ENCODE results near the gene GAST.

The GAST gene

DNA sequence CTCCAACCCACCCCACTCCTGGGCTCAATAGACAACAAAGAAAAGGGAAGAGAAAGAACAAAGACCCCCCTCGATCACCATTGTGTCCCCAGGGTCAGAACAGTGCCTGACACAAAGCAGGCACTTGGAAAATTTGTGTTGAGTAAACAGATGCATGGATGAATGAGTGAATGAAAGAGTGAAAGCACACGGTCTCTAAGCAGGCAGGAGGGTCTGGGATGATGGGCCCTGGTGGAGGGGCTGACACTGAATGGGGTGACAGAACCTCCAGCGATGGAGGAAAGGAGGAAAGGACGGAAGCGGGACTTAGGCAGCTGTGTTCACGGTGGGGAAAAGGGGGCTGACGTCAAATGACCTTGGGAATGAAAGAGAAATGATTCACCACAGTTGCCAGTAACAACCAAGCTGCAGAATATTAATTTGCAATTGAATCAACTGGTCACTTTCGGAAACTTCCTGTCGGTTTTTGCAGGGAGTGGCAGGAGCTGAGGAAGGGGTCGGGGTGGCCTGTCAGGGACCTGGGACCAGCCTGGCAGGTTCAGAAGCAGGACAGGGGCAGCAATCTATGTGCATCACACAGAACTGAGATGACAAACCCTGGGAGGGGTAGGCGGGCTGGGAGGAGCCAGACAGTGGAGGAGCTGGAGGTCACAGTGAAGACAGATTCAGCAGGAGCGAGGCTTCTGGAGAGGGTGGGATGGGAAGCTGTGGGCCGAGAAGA lies 6.7 kb upstream of the GAST start:
- FAIRE-seq = no peak
- TF ChIP-seq, protein P1, sequence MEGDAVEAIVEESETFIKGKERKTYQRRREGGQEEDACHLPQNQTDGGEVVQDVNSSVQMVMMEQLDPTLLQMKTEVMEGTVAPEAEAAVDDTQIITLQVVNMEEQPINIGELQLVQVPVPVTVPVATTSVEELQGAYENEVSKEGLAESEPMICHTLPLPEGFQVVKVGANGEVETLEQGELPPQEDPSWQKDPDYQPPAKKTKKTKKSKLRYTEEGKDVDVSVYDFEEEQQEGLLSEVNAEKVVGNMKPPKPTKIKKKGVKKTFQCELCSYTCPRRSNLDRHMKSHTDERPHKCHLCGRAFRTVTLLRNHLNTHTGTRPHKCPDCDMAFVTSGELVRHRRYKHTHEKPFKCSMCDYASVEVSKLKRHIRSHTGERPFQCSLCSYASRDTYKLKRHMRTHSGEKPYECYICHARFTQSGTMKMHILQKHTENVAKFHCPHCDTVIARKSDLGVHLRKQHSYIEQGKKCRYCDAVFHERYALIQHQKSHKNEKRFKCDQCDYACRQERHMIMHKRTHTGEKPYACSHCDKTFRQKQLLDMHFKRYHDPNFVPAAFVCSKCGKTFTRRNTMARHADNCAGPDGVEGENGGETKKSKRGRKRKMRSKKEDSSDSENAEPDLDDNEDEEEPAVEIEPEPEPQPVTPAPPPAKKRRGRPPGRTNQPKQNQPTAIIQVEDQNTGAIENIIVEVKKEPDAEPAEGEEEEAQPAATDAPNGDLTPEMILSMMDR (IDR thresholded peaks at IDR 0.05; ENCODE audit: insufficient read depth, missing control alignments) = no peak
- no peak for DNase-seq (ENCODE audit: insufficient read length, low spot score)

DNA sequence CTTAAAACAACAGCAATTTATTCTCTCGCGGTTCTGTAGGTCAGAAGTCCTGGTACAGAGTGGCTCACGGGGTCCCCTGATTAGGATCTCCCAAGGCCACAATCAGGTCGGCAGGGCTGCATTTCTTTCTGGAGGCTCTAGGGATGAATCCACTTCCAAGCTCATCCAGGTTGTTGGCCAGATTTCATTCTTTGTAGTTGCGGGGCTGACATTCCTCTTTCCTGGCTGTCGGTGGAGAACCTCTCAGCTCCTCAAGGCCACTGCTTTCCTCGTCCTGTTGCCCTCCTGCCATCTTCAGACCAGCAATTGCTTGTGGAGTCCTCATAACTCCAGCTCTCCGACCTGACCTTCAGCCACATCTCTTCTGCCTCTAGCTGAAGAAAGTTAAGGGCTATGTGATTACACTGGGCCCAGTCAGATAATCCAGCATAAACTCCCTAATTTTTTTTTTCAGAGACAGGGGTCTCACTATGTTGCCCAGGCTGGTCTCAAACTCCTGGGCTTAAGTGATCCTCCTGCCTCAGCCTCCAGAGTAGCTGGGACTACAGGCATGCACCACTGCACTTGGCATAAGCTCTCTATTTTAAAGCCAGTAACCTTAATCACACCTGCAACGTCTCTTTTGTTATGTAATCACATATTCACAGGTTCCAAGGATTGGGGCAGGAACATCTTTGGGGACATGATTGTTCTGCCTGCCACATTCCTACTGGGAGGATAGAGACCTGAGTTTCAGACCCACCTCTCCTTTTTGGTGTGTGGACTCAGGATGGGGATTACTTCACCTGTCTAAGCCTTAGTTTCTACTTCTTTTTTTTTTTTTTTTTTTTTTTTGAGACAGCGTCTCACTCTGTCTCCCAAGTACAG lies 4.1 kb upstream of the GAST start:
- FAIRE-seq (no peak), DNase-seq (ENCODE audit: insufficient read length, low spot score) (no peak)
- TF ChIP-seq, protein P1 (IDR thresholded peaks at IDR 0.05; ENCODE audit: insufficient read depth, missing control alignments) = no peak

DNA sequence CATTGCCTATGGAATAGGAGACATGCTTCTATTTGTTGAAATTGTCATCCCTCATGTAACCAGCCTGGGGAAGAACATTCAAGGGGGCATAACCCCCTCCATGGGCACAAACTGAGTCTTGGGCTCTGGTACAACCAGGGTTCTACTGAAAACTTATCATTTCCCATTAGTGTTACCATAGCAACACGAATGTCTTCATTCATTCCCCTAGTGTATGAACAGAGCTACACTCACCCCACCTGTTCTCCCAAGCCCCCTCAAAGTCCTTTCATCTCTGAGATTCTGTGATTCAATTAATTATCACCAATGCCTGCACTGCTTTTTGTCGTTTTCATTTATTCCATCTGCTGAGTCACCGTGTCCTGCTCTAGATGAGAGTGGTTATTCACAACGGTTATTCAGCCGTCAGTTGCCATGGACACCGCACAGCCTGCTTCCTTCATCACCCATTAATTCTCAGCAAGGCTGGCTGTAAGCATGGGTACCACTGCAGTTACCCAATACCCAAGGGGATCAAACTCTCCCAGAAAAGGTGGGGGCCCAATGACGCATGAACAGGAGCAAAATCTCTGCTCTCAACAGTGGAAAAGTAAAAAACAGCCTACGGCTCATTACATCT lies 1.6 kb upstream of the GAST start:
- no peak for FAIRE-seq
- TF ChIP-seq, protein P1 (IDR thresholded peaks at IDR 0.05; ENCODE audit: insufficient read depth, missing control alignments) = no peak
- DNase-seq (ENCODE audit: insufficient read length, low spot score) = no peak

DNA sequence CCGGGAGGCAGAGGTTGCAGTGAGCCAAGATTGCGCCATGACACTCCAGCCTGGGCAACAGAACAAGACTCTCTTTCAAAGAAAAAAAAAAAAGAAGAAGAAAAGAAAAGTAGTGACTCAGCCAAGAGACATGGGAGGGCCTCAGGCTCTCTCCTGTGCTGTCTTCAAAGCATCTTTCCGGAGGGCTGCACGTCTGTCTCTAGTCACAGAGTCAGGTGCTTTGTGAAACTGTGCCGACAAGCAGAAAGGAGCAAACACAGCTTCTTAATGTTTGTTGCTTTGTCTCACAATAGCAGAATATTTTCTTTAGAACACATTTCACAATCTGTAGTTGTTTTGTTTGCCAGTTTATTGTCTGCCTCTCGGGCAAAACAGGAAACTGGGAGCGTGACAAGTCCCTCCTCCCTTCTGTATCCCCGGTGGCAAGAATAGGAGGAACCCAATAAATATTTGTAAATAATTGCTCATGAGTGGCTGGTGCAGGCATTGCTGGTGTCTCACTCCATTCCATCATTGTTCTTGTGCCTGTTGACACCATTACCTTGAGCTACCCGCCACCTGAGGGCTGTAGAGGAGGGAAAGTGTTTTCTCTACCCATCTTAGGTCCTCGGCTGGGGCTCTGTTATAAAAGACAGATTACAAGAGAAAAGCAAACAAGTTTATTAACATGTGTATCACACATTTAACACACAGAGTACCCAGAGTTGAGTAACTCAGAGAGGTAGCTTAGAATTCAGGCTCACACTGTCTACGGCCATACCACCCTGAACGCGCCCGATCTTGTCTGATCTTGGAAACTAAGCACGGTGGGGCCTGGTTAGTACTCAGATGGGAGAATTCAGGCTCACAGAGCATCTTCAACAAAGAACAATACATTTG lies 5.5 kb downstream of the GAST start:
- TF ChIP-seq, protein P1 (IDR thresholded peaks at IDR 0.05; ENCODE audit: insufficient read depth, missing control alignments) = no peak
- FAIRE-seq = no peak
- no peak for DNase-seq (ENCODE audit: insufficient read length, low spot score)

DNA sequence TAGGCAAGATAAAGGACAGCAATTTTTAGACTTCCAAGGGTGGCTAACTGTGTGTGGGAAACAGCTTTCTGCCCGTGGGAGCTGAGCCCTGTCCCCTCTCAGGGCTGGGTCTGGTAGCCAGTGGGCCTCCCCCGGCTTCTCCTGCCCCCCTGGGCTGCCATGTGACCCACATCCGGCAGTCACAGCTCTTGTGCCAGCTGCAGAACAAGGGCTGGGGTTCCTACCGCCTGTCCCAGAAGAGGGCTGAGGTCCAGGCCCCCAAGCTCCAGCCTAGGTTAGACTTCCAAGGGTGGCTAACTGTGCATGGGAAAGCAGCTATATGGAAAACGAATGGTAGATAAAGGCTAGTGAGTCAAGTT lies 6.1 kb downstream of the GAST start:
- TF ChIP-seq, protein P1 (IDR thresholded peaks at IDR 0.05; ENCODE audit: insufficient read depth, missing control alignments) = no peak
- DNase-seq (ENCODE audit: insufficient read length, low spot score) (no peak), FAIRE-seq (no peak)

DNA sequence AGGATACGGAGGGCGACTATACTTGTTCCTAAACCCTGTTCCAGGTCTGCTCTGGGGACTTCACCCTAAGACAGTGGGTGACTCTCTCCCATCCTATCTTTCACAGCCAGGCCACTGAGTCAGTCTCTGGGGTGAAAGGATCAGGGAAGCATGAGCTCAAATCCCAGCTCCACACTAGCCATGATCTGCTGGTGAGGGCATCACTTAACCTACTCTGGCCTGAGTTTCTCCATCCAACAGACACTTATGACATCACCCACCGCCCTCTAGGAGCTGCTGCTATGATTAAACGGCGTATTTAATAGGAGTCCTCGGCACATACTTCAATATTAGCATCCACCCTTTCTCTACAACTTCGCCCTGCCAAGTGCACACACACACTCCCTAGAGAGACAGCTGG lies 10.1 kb downstream of the GAST start:
- FAIRE-seq = no peak
- TF ChIP-seq, protein P1 (IDR thresholded peaks at IDR 0.05; ENCODE audit: insufficient read depth, missing control alignments) = no peak
- no peak for DNase-seq (ENCODE audit: insufficient read length, low spot score)
